ENCODE measurements around the gene NPEPL1. TPM values are rescaled to one million over a fixed set of nuclear protein-coding genes. Genes with fewer than 3 reads are reported as not detected.
"Not testable (repeated sequence)": the region's sequence is repeated elsewhere in the genome, so short reads cannot be mapped to it uniquely, and the experiment has no call there.

NPEPL1 gene
- total and polyA plus RNA-seq, 7 donors, result 10.6 to 65.1 (median 26.5) TPM

GRCh38 chr20:58647162-58647795, 45.3 kb upstream of the NPEPL1 start:
- peaks cover 0 to 57% (median 50%) of the 10 kb centered on the region in 4 donors for H3K4me1 ChIP-seq
- WGBS, 2 donors, result 70 to 84% methylated on average over 7 of the region's 7 CpGs
- intact Hi-C loops (cut with DNase I), result loop anchor here (5.0 kb wide), 2 partner anchors 50 to 75 kb away; no protein-coding TSS in a partner anchor

GRCh38 chr20:58647796-58648501, 44.7 kb upstream of the NPEPL1 start:
- peaks cover 0 to 63% (median 54%) of the 10 kb centered on the region in 4 donors for H3K4me1 ChIP-seq
- TF ChIP-seq EP300 (IDR thresholded peaks at IDR 0.05) (peak in 2 of 4 donors; percentile 14 to 55), POLR2AphosphoS5 (IDR thresholded peaks at IDR 0.05) (peak in 3 of 4 donors; percentile 39 to 53 (median 53)), CTCF (IDR thresholded peaks at IDR 0.05) (no peak), POLR2A (IDR thresholded peaks at IDR 0.05) (no peak)
- 82 to 93% methylated on average over 10 of the region's 12 CpGs for WGBS, 2 donors
- H3K27ac ChIP-seq, result peak overlapping the region; percentile 62 to 96 (median 96)
- no peaks in the 10 kb centered on the region for H3K9me3 ChIP-seq
- peak; percentile 66 for DNase-seq
- intact Hi-C loops (cut with DNase I), result loop anchor here (5.0 kb wide), 2 partner anchors 51 to 76 kb away; no protein-coding TSS in a partner anchor
- no peak overlapping the region for H3K4me3 ChIP-seq
- no peaks in the 10 kb centered on the region for H3K27me3 ChIP-seq
- H3K36me3 ChIP-seq, result no peaks in the 10 kb centered on the region

More at GRCh38 chr20:58647162-58647795, 45.3 kb upstream of the NPEPL1 start:
- Histone ChIP-seq H3K27ac (peak overlapping the region; percentile 62 to 96 (median 96)), H3K9me3 (no peaks in the 10 kb centered on the region), H3K4me3 (no peak overlapping the region), H3K27me3 (no peaks in the 10 kb centered on the region), H3K36me3 (no peaks in the 10 kb centered on the region)
- DNase-seq, result peak; percentile 44
- TF ChIP-seq CTCF (IDR thresholded peaks at IDR 0.05), result no peak

GRCh38 chr20:58648502-58648825, 44.1 kb upstream of the NPEPL1 start:
- DNase-seq, result not testable (repeated sequence)
- H3K27ac ChIP-seq, result peak overlapping the region; percentile 62 to 96 (median 96)
- 94% methylated on average over 6 of the region's 6 CpGs for WGBS, 2 donors

GRCh38 chr20:58649288-58650180, 43.1 kb upstream of the NPEPL1 start:
- Histone ChIP-seq H3K27ac (peak overlapping the region; percentile 93 to 96 (median 96)), H3K9me3 (no peaks in the 10 kb centered on the region), H3K36me3 (no peaks in the 10 kb centered on the region), H3K27me3 (no peaks in the 10 kb centered on the region), H3K4me1 (peaks cover 0 to 72% (median 64%) of the 10 kb centered on the region in 4 donors), H3K4me3 (peak overlapping the region; percentile 71 to 91 (median 85))
- DNase-seq, result peak; percentile 60
- 13 to 19% methylated on average over 73 of the region's 73 CpGs for WGBS, 2 donors
- intact Hi-C loops (cut with DNase I), result loop anchor here (2.0 to 10.0 kb wide), 8 partner anchors 52 to 413 kb away; partner anchors contain the start of genes RAB22A and VAPB
- no peak for TF ChIP-seq POLR2A (IDR thresholded peaks at IDR 0.05)
- TF ChIP-seq CTCF (IDR thresholded peaks at IDR 0.05), result no peak
- TF ChIP-seq EP300 (IDR thresholded peaks at IDR 0.05), result no peak
- TF ChIP-seq POLR2AphosphoS5 (IDR thresholded peaks at IDR 0.05), result no peak

More at GRCh38 chr20:58648502-58648825, 44.1 kb upstream of the NPEPL1 start:
- not testable (repeated sequence) for H3K4me3 ChIP-seq, H3K27me3 ChIP-seq, H3K9me3 ChIP-seq, H3K36me3 ChIP-seq
- intact Hi-C loops (cut with DNase I), result loop anchor here (5.0 kb wide), 2 partner anchors 51 to 76 kb away; no protein-coding TSS in a partner anchor
- H3K4me1 ChIP-seq, result peaks cover 0 to 68% (median 59%) of the 10 kb centered on the region in 4 donors
